SK-N-MC (cell line): ENCODE results near the gene RPS27A.
"Not testable (repeated sequence)": the region's sequence is repeated elsewhere in the genome, so short reads cannot be mapped to it uniquely, and the experiment has no call there.

ENCODE experiments used
- DNase-seq: peaks from one replicate; pipeline ENCODE4 v3.0.0-alpha.2; 2011; ENCODE audit warnings: low read depth, low spot score
- H3K27ac ChIP-seq: fragments of 200-600 bp; sonication (generic); 2 replicates; pipeline ENCODE4 v1.5.1; 2016; ENCODE audit warnings: mixed run types
- H3K36me3 ChIP-seq: fragments of 200-600 bp; sonication (generic); 2 replicates; pipeline ENCODE4 v1.6.1; 2017; ENCODE audit warnings: antibody characterized with exemption, low read length, mixed read lengths; ENCODE audit not compliant: insufficient read depth
- H3K4me3 ChIP-seq: fragments of 200-600 bp; sonication (generic); 2 replicates; pipeline ENCODE4 v1.5.1; 2016
- H3K9ac ChIP-seq: fragments of 200-600 bp; sonication (generic); 2 replicates; pipeline ENCODE4 v1.8.0; 2017; ENCODE audit warnings: mixed run types, mixed read lengths; ENCODE audit not compliant: insufficient read length
- H3K9me3 ChIP-seq: fragments of 200-600 bp; sonication (generic); 2 replicates; pipeline ENCODE4 v1.6.1; 2017; ENCODE audit warnings: low read depth, mild to moderate bottlenecking, antibody characterized with exemption, low read length, moderate library complexity, mixed read lengths
- EZH2 ChIP-seq: fragments of 200-600 bp; sonication (generic); IDR thresholded peaks from one replicate; pipeline ENCODE4 v1.6.1; 2017; ENCODE audit warnings: antibody characterized with exemption
- FOXP2 ChIP-seq: optimal IDR thresholded peaks from 2 replicates; pipeline ENCODE3; 2011; ENCODE audit warnings: mild to moderate bottlenecking, moderate library complexity; ENCODE audit not compliant: insufficient read depth; ENCODE audit errors: extremely low read length, control extremely low read depth
- POLR2AphosphoS5 ChIP-seq: IDR thresholded peaks from 2 replicates; pipeline ENCODE4 v1.6.1; 2012; ENCODE audit warnings: mild to moderate bottlenecking, low read depth, low read length, borderline replicate concordance

The RPS27A gene

DNA sequence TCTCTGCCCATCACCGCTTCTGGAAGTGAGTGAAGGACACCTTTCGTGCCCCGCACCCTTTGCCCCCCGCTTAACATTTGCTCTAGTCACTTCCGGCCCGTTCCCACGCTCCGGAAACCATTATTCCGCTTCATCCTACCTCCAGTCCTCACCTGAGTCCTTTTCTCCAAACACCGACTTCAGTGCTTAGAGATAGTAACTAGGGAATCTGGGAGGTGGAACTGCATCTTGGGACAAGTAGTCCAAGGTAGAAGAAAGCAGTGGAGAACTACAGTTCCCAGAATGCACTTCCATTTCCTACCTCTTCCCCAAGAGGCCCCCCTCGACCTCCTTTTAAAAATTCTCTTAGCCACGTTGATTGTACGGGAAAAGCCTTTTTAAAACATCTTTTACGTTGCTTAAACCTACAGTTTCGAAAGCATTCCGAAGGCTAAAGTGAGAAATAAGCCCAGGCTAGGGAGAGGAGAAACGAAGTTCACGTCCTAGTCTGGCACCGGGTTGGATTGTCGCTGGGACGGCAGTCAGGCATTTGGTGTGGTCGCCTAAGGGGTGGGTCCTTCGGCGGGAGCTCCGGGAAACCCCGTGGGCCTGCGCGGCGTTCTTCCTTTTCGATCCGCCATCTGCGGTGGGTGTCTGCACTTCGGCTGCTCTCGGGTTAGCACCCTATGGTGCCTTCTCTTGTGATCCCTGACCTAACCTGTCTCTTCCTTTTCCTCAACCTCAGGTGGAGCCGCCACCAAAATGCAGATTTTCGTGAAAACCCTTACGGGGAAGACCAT is at the start of gene RPS27A, which contains the start of gene CLHC1:
Gene RPS27A (plus strand): TSS at position 605 of the 779 bp plus-strand sequence. CDS start 137 bp downstream, at position 742.
Gene CLHC1 (minus strand): TSS at position 210 of the 779 bp plus-strand sequence. CDS start 9,882 bp downstream, outside the sequence.
- Histone ChIP-seq H3K4me3 (peak within 1 kb of the TSS; percentile 90), H3K9me3 (no peaks in the 10 kb centered on the region), H3K9ac (peak within 1 kb of the TSS; percentile 99), H3K27ac (peak within 1 kb of the TSS; percentile 99), H3K36me3 (peaks cover 42% of the 10 kb centered on the region)
- TF ChIP-seq FOXP2 (peak; percentile 80), EZH2 (no peak), POLR2AphosphoS5 (peak; percentile 93)
- DNase-seq: peak; percentile 97

DNA sequence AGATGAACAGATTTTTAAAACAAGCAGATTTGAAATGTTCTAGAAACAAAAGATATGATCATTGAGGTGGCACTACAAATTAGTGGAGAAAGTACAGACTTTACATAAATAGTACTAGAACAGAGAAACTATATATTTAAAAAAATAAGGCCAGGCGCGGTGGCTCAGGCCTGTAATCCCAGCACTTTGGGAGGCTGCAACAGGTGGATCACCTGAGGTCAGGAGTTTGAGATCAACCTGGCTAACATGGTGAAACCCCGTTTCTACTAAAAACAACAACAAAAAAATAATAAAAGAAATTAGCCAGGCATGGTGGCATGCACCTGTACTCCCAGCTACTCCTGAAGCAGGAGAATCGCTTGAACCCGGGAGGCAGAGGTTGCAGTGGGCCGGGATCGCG is 45.7 kb upstream of the RPS27A start:
- H3K9me3 ChIP-seq, H3K4me3 ChIP-seq, H3K9ac ChIP-seq, H3K36me3 ChIP-seq, H3K27ac ChIP-seq, DNase-seq: not testable (repeated sequence)

- H3K9ac ChIP-seq, H3K9me3 ChIP-seq, H3K4me3 ChIP-seq, DNase-seq, H3K27ac ChIP-seq, H3K36me3 ChIP-seq: not testable (repeated sequence)
Measured at GRCh38 chr2:55191888-55192287, 40.6 kb upstream of the RPS27A start.

- Histone ChIP-seq H3K36me3 (peaks cover 5% of the 10 kb centered on the region; the same call in 1 of the 2 replicates), H3K4me3 (no peak overlapping the region), H3K9ac (no peak overlapping the region), H3K9me3 (no peaks in the 10 kb centered on the region), H3K27ac (no peak overlapping the region)
- DNase-seq: no peak
- no peak for TF ChIP-seq POLR2AphosphoS5
- no peak for TF ChIP-seq EZH2
- no peak for TF ChIP-seq FOXP2
Measured at GRCh38 chr2:55196526-55196925, 36.0 kb upstream of the RPS27A start.

- DNase-seq: no peak
- TF ChIP-seq EZH2 (no peak), POLR2AphosphoS5 (no peak), FOXP2 (no peak)
- no peaks in the 10 kb centered on the region; the same call in 1 of the 2 replicates for H3K36me3 ChIP-seq
- no peak overlapping the region for H3K27ac ChIP-seq
- no peak overlapping the region for H3K9ac ChIP-seq
- no peaks in the 10 kb centered on the region for H3K9me3 ChIP-seq
- no peak overlapping the region for H3K4me3 ChIP-seq
Measured at GRCh38 chr2:55200416-55200815, 32.1 kb upstream of the RPS27A start.

DNA sequence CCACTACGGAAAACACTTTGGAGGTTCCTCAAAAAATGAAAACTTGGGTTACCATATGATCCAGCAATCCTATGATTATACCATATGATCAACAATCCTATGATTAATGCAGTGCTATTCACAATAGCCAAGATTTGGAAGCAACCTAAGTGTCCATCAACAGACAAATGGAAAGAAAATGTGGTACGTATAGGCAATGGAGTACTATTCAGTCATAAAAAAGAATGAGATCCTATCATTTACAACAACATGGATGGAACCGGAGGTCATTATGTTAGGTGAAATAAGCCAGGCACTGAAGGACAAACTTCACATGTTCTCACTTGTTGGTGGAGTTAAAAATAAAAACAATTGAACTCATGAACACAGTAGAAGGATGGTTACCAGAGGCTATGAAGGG is 28.0 kb upstream of the RPS27A start:
- no peak overlapping the region for H3K9ac ChIP-seq
- no peak overlapping the region for H3K4me3 ChIP-seq
- no peaks in the 10 kb centered on the region; the same call in 1 of the 2 replicates for H3K36me3 ChIP-seq
- no peak overlapping the region for H3K27ac ChIP-seq
- H3K9me3 ChIP-seq: no peaks in the 10 kb centered on the region
- no peak for TF ChIP-seq POLR2AphosphoS5
- no peak for TF ChIP-seq EZH2
- no peak for TF ChIP-seq FOXP2
- DNase-seq: no peak

GRCh38 chr2:55204950-55205349 is 27.5 kb upstream of the RPS27A start:
- Histone ChIP-seq H3K9me3 (no peaks in the 10 kb centered on the region), H3K27ac (no peak overlapping the region), H3K9ac (no peak overlapping the region), H3K36me3 (no peaks in the 10 kb centered on the region; the same call in 1 of the 2 replicates), H3K4me3 (no peak overlapping the region)
- no peak for TF ChIP-seq POLR2AphosphoS5
- TF ChIP-seq FOXP2: no peak
- TF ChIP-seq EZH2: no peak
- no peak for DNase-seq

GRCh38 chr2:55213822-55214221 is 18.7 kb upstream of the RPS27A start:
- H3K9me3 ChIP-seq: no peaks in the 10 kb centered on the region
- no peaks in the 10 kb centered on the region for H3K36me3 ChIP-seq
- no peak overlapping the region for H3K4me3 ChIP-seq
- TF ChIP-seq FOXP2: no peak
- no peak for TF ChIP-seq POLR2AphosphoS5
- TF ChIP-seq EZH2: no peak
- H3K9ac ChIP-seq: no peak overlapping the region
- H3K27ac ChIP-seq: no peak overlapping the region
- DNase-seq: no peak

- H3K9me3 ChIP-seq: no peaks in the 10 kb centered on the region
- H3K4me3 ChIP-seq: no peak overlapping the region
- H3K27ac ChIP-seq: no peak overlapping the region
- H3K9ac ChIP-seq: no peak overlapping the region
- no peaks in the 10 kb centered on the region for H3K36me3 ChIP-seq
- TF ChIP-seq EZH2: no peak
- TF ChIP-seq FOXP2: no peak
- TF ChIP-seq POLR2AphosphoS5: no peak
- DNase-seq: no peak
Measured at GRCh38 chr2:55223958-55224760, 8.3 kb upstream of the RPS27A start.
